Sigmoid colon (tissue), 7 donors: ENCODE data around the gene METRNL. TPM values are rescaled to one million over a fixed set of nuclear protein-coding genes. Genes with fewer than 3 reads are reported as not detected.
"Not testable (repeated sequence)": the region's sequence is repeated elsewhere in the genome, so short reads cannot be mapped to it uniquely, and the experiment has no call there.

Experiments used
- DNase-seq: peaks from one replicate; pipeline ENCODE4 v3.0.0-alpha.2; 2019
- H3K27ac ChIP-seq, 4 donors: fragments of 200-600 bp; sonication (generic); one replicate each; pipeline ENCODE4 v1.5.1; 2016 to 2019; ENCODE audit warnings: mild to moderate bottlenecking in 1 of 4
- H3K27me3 ChIP-seq, 3 donors: fragments of 200-600 bp; sonication (generic); one replicate each; pipeline ENCODE4 v1.5.1; 2019; ENCODE audit warnings: mild to moderate bottlenecking in 1 of 3
- H3K36me3 ChIP-seq, 4 donors: fragments of 200-600 bp; sonication (generic); one replicate each; pipeline ENCODE4 v1.5.1; 2016 to 2019
- H3K4me1 ChIP-seq, 4 donors: fragments of 200-600 bp; sonication (generic); one replicate each; pipeline ENCODE4 v1.5.1; 2017 to 2019
- H3K4me3 ChIP-seq, 4 donors: fragments of 200-600 bp; sonication (generic); one replicate each; pipeline ENCODE4 v1.5.1; 2017 to 2019; ENCODE audit warnings: mild to moderate bottlenecking in 2 of 4, moderate library complexity in 1 of 4
- H3K9me3 ChIP-seq, 4 donors: fragments of 200-600 bp in 3 of 4; sonication (generic) in 3 of 4; one replicate each; pipeline versions ENCODE4 v1.5.1 to v1.6.1; 2013 to 2019
- EP300 ChIP-seq, 4 donors: sonication (generic); formaldehyde crosslinking; IDR thresholded peaks; one replicate each; pipeline ENCODE4 v1.6.1; 2017; ENCODE audit warnings: antibody characterized with exemption in 4 of 4
- POLR2A ChIP-seq, 2 donors: fragments of 450-650 bp; IDR thresholded peaks; one replicate each; pipeline ENCODE4 v1.6.1; 2016; ENCODE audit warnings: antibody characterized with exemption in 2 of 2, mild to moderate bottlenecking in 2 of 2, moderate library complexity in 2 of 2
- POLR2AphosphoS5 ChIP-seq, 4 donors: sonication (generic); formaldehyde crosslinking; IDR thresholded peaks; one replicate each; pipeline ENCODE4 v1.6.1; 2017; ENCODE audit warnings: antibody characterized with exemption in 4 of 4
- WGBS, 2 donors: extraction: QIAGEN DNeasy Blood & Tissue Kit; methylation state at CpG; one replicate each; pipeline ENCODE4 v1.1.7; 2013; 5-methylcytosine and 5-hydroxymethylcytosine counted together
- intact Hi-C: fragments of 100-400 bp; cut with DNase I; formaldehyde crosslinking; loops from one replicate; pipeline ENCODE4 v1.15.1; 2023
- polyA plus RNA-seq, 3 donors: library from polyadenylated mRNA; stranded (reverse); fragments of 200-250 nt; gene quantifications; one replicate each; pipeline ENCODE4 v1.2.3, GENCODE V29; 2013
- total RNA-seq, 4 donors: library from RNA; depleted of rRNA; stranded (reverse); fragments of >200 nt; gene quantifications; one replicate each; pipeline ENCODE4 v1.1.0, GENCODE V29; 2016
- TF ChIP-seq, protein P1 (sequence below), 4 experiments: fragments of 450-650 bp in 3 of 4; fragments of 200-600 bp in 1 of 4; IDR thresholded peaks; one replicate each; pipeline ENCODE4 v1.5.1; 2016 to 2019; ENCODE audit warnings: antibody characterized with exemption in 4 of 4, mild to moderate bottlenecking in 3 of 4, moderate library complexity in 2 of 4
- donor health status: healthy with polysubstance abuse.
- donor health status: Bipolar disorder and iron deficiency.
- donor health status: healthy.

The METRNL gene
- total and polyA plus RNA-seq, 7 donors = 26.8 to 116 (median 53.6) TPM

DNA sequence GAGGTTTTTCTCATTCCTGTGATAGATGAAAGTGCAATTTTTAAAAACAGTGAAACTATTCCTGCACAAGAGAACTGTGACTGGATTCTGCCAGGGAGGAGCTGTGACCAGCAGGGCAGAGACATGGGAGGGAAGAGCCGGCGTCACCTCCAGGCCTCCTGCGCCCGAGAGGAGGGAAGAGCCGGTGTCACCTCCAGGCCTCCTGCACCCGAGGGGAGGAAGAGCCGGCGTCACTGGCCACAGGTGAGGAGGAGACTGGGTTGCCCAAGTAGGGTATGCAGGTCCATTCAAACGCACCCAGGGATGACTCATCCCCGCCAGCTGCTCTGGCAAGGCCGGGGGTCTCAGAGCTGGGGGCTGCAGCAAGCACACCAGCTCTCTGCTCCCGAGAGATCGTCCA is 56.7 kb downstream of the METRNL start:
- TF ChIP-seq POLR2AphosphoS5 (IDR thresholded peaks at IDR 0.05) = no peak
- no peak for TF ChIP-seq EP300 (IDR thresholded peaks at IDR 0.05)
- TF ChIP-seq, protein P1, sequence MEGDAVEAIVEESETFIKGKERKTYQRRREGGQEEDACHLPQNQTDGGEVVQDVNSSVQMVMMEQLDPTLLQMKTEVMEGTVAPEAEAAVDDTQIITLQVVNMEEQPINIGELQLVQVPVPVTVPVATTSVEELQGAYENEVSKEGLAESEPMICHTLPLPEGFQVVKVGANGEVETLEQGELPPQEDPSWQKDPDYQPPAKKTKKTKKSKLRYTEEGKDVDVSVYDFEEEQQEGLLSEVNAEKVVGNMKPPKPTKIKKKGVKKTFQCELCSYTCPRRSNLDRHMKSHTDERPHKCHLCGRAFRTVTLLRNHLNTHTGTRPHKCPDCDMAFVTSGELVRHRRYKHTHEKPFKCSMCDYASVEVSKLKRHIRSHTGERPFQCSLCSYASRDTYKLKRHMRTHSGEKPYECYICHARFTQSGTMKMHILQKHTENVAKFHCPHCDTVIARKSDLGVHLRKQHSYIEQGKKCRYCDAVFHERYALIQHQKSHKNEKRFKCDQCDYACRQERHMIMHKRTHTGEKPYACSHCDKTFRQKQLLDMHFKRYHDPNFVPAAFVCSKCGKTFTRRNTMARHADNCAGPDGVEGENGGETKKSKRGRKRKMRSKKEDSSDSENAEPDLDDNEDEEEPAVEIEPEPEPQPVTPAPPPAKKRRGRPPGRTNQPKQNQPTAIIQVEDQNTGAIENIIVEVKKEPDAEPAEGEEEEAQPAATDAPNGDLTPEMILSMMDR (IDR thresholded peaks at IDR 0.05) = no peak
- no peak for TF ChIP-seq POLR2A (IDR thresholded peaks at IDR 0.05)
- no peak overlapping the region for H3K4me3 ChIP-seq
- peak; percentile 25 for DNase-seq
- H3K27me3 ChIP-seq = peaks cover 0 to 7% (median 0%) of the 10 kb centered on the region in 3 donors
- H3K4me1 ChIP-seq = no peaks in the 10 kb centered on the region
- 82 to 86% methylated on average over 13 of the region's 13 CpGs for WGBS, 2 donors
- H3K9me3 ChIP-seq = no peaks in the 10 kb centered on the region
- no peaks in the 10 kb centered on the region for H3K36me3 ChIP-seq
- no peak overlapping the region for H3K27ac ChIP-seq
- intact Hi-C loops = no loop called here

DNA sequence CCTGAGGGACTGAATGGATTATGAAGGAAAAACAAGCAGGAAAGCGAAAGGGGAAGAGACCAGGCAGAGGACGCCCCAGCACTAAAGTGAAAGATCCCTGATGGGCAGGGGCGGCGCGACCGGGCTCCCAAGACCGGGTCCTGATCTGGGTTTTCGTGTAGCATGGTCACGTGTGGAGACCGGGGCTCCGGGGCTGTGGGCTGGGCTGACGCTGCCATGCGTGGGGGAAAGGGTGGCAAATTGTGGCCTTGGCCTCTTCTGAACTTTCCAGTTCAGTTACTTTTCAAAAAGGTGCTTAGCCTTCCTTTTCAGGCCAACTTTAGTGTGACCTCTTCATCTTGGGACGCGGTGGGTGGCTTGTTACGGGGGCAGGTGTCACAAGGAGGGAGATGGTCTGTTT is 57.5 kb downstream of the METRNL start:
- Histone ChIP-seq H3K4me3 (no peak overlapping the region), H3K36me3 (no peaks in the 10 kb centered on the region), H3K27ac (no peak overlapping the region), H3K4me1 (no peaks in the 10 kb centered on the region), H3K9me3 (no peaks in the 10 kb centered on the region), H3K27me3 (peaks cover 0 to 7% (median 0%) of the 10 kb centered on the region in 3 donors)
- 85 to 89% methylated on average over 16 of the region's 16 CpGs for WGBS, 2 donors
- peak; percentile 46 for DNase-seq
- TF ChIP-seq POLR2A (IDR thresholded peaks at IDR 0.05) (no peak), EP300 (IDR thresholded peaks at IDR 0.05) (no peak), POLR2AphosphoS5 (IDR thresholded peaks at IDR 0.05) (no peak)
- TF ChIP-seq, protein P1 (IDR thresholded peaks at IDR 0.05) = no peak
- intact Hi-C loops = no loop called here

DNA sequence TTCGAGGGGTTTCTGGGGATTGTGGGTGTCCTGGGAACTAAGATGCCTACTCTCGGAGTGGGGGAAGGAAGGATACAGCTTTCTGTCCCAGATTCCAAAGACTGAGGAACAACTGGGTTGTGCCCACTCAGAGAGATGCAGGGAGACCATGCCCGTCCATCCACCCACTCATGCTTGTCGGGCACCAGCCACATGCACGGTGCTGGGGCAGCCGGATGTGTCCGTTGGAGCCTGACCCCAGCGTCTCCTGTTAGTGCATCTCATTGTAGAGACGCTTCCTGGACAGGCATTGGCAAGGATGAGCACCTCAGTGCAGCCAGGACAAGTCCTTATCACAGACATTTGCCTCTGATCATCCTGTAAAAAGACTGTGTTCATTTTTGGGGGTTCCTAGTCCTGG is 58.1 kb downstream of the METRNL start:
- DNase-seq = peak; percentile 46
- TF ChIP-seq POLR2AphosphoS5 (IDR thresholded peaks at IDR 0.05) = no peak
- no peak for TF ChIP-seq EP300 (IDR thresholded peaks at IDR 0.05)
- no peak for TF ChIP-seq POLR2A (IDR thresholded peaks at IDR 0.05)
- TF ChIP-seq, protein P1 (IDR thresholded peaks at IDR 0.05) = no peak
- intact Hi-C loops = no loop called here

DNA sequence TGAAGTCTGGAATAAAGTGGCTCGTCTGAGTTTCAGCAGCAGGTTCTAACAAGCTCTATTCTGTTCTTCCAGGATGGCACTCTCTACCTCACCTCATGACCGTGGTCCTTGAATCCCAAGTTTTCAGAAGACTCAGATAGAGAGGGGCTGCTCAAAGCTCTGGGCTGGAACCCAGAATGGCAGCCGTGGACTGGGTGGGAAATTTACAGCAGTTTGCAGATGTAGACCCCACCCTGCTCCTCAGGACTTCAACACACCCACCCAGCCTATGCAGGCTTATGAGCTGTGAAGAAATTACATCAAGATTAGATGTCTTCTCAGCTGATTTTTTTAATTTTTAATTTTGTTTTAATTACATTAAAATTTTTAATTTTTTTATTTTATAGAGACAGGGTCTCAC is 59.4 kb downstream of the METRNL start:
- H3K4me3 ChIP-seq = no peak overlapping the region
- no peaks in the 10 kb centered on the region for H3K36me3 ChIP-seq
- no peaks in the 10 kb centered on the region for H3K4me1 ChIP-seq
- 65 to 80% methylated on average over 3 of the region's 3 CpGs for WGBS, 2 donors
- TF ChIP-seq POLR2A (IDR thresholded peaks at IDR 0.05) = no peak
- no peaks in the 10 kb centered on the region for H3K9me3 ChIP-seq
- peaks cover 0 to 7% (median 0%) of the 10 kb centered on the region in 3 donors for H3K27me3 ChIP-seq
- peak; percentile 8 for DNase-seq
- intact Hi-C loops = no loop called here
- H3K27ac ChIP-seq = no peak overlapping the region

More for the DNA sequence above, 58.1 kb downstream of the METRNL start:
- Histone ChIP-seq H3K4me3 (no peak overlapping the region), H3K36me3 (no peaks in the 10 kb centered on the region), H3K9me3 (no peaks in the 10 kb centered on the region), H3K4me1 (no peaks in the 10 kb centered on the region), H3K27ac (no peak overlapping the region), H3K27me3 (peaks cover 0 to 7% (median 0%) of the 10 kb centered on the region in 3 donors)
- WGBS, 2 donors = 84 to 89% methylated on average over 9 of the region's 9 CpGs

DNA sequence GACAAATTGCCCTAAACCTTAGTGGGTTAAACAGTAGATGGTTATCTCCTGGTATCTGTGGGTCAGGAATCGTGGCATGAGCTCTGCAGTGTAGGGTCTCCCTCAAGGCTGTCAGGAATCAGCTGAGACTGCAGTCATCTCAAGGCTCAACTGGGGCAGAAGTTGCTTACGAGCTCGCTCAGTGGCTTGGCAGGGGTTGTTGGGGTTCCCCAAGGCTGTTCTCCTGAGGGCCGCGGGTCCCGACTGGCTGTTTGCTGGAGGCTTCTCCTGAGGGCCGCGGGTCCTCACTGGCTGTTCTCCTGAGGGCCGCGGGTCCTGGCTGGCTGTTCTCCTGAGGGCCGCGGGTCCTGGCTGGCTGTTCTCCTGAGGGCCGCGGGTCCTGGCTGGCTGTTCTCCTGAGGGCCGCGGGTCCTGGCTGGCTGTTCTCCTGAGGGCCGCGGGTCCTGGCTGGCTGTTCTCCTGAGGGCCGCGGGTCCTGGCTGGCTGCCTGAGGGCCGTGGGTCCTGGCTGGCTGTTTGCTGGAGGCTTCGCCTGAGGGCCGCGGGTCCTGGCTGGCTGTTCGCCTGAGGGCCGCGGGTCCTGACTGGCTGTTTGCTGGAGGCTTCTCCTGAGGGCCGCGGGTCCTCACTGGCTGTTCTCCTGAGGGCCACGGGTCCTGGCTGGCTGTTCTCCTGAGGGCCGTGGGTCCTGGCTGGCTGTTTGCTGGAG is 60.3 kb downstream of the METRNL start:
- 87 to 92% methylated on average over 29 of the region's 31 CpGs for WGBS, 2 donors
- intact Hi-C loops, H3K9me3 ChIP-seq, H3K36me3 ChIP-seq, H3K27me3 ChIP-seq, H3K4me3 ChIP-seq, H3K27ac ChIP-seq, H3K4me1 ChIP-seq: not testable (repeated sequence)
- peak; percentile 39 for DNase-seq

DNA sequence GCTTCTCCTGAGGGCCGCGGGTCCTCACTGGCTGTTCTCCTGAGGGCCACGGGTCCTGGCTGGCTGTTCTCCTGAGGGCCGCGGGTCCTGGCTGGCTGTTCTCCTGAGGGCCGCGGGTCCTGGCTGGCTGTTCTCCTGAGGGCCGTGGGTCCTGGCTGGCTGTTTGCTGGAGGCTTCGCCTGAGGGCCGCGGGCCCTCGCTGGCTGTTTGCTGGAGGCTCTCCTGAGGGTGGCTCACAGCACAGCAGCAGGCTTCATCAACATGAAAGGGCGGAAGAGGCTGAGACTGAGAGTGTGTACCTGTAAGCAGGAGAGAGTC is 60.8 kb downstream of the METRNL start:
- H3K27ac ChIP-seq, intact Hi-C loops, H3K4me1 ChIP-seq, H3K4me3 ChIP-seq, H3K36me3 ChIP-seq, H3K27me3 ChIP-seq, H3K9me3 ChIP-seq: not testable (repeated sequence)
- 92 to 95% methylated on average over 13 of the region's 13 CpGs for WGBS, 2 donors
- DNase-seq = peak; percentile 13
